Activated CD8-positive, alpha-beta memory T cell treated with anti-CD3 and anti-CD28 coated beads for 24 hours (primary cell): ENCODE data around the gene RFTN1.

Source experiments
- DNase-seq: peaks from one replicate; pipeline ENCODE4 v3.0.0-alpha.2; 2020

The RFTN1 gene

GRCh38 chr3:16347548-16347947 lies 166.0 kb downstream of the RFTN1 start:
- DNase-seq = no peak

DNA sequence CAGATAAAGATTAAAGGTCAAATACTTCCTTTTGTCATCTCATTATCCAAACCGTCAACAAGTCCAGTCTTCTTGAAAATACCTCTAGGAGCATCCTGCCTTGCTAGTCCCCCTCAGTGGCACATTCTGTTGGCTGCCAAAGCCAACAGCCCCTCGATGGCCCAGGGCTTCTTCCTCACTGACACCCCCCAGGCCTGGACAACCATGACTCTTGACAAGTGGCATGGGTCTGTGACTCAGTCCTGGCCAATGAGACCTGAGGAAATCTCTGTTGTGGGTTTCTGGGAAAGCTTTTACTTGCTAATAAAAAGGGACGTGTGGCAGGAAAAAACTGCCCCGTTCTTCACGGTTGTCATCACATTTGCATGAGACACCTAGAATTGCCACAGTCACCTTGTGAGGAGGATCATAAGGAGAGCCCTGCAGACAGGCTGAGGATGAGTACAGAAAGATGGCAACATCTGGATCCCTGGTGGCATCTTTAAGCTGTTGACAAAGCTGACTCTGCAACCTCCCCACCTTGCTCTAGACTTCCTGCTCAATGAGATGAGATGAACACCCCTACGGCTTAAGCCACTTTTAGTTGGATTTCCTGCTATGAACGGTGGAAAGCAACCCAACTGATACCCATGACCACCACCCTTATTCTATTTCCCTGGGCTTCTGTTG lies 167.0 kb downstream of the RFTN1 start:
- DNase-seq = peak; percentile 37

DNA sequence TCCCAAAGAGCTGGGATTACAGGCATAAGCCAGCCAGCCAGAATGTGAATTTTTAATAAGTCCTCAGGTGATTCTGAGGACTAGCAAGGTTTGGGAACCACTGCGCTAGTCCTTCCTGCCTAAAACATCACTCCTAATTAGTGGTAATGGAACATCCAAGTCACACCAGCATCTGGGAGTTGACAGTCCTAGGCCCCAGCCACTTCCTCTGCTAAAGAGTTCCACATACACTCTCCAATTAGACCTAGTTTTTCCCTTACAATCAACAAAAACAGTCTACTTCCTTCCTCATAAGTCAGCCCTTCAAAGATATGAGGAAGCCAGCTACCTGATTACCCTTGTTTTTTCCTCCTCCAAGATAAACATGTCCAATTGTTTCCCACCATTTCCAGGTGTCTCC lies 170.4 kb downstream of the RFTN1 start:
- DNase-seq = no peak

GRCh38 chr3:16338999-16339398 lies 174.5 kb downstream of the RFTN1 start:
- peak; percentile 61 for DNase-seq

DNA sequence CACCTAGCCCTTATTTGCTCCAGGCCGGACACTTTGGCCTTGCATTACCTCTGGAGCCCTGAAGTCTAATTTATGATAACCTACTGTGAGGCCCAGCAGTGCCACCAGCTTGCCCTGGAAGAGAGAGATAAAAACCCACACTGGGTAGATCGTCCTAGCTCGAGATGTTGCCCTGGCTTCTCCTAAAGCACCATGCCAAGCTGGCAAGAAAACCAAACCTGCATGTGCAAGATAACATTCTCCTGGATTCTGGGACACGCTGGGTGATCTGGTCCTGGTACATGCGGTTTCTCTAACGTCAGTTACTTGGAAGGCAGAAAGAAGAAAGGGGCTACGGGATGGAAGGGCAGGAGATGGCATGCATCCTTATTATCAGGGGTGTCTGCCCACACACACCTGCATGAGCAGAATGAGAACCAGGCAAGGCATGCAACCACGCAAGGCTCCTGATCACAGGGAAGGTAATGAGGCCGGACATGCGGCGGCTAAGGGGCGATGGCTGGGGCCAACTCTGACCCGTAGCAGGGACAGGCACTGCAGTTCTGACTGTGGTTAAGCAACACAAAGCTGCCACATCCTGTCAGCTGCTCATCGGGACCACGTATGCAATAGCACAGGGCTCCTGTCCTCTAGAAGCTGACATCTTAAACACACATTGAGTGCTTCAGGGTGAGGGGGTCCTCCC lies 175.5 kb downstream of the RFTN1 start:
- DNase-seq = peak; percentile 69

GRCh38 chr3:16336825-16337224 lies 176.7 kb downstream of the RFTN1 start:
- DNase-seq = peak; percentile 51

- DNase-seq = peak; percentile 55
Measured at GRCh38 chr3:16335772-16336645, 177.5 kb downstream of the RFTN1 start.

- no peak for DNase-seq
Measured at GRCh38 chr3:16335333-16335732, 178.2 kb downstream of the RFTN1 start.

DNA sequence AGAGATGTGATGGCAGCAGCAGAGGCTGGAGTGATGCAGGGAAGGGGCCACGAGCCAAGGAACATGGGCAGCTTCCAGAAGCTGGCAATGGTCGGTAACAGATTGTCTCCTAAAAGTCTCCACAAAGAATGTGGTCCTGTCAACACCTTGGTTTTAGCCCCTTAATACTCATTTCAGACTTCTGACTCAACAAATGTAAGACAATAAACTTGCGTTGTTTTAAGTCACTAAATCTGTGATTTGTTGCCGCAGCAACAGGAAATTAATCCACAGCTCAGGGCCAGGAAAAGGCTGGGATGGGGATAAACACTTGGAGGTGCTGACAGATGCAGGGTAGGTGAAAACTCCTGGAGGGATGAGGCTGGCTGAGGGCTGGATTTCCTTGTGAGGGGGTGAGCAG lies 178.6 kb downstream of the RFTN1 start:
- no peak for DNase-seq

DNA sequence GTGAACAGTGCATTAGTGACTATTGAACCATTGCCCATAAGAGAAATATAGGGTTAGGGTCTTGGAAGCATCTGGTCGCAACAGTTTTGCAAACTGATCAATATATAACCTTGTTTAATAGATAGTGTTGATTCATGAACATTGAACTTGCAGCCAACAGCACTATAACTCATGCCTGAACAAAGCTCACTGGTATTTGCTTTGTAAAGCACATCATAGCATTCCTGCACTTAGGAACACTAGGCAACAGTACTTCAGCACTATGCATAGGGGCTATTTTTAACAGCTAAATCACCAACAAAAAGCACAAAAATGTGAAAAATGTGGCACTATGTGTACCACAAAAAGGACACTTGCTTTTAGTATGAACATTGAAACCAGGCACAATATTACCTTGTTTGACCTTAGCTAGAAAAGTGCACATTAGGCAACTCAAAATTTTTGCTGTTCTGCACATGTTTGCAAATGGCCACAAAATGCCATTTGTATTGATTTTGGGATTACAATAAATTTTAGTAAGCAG lies 180.5 kb downstream of the RFTN1 start:
- no peak for DNase-seq

DNA sequence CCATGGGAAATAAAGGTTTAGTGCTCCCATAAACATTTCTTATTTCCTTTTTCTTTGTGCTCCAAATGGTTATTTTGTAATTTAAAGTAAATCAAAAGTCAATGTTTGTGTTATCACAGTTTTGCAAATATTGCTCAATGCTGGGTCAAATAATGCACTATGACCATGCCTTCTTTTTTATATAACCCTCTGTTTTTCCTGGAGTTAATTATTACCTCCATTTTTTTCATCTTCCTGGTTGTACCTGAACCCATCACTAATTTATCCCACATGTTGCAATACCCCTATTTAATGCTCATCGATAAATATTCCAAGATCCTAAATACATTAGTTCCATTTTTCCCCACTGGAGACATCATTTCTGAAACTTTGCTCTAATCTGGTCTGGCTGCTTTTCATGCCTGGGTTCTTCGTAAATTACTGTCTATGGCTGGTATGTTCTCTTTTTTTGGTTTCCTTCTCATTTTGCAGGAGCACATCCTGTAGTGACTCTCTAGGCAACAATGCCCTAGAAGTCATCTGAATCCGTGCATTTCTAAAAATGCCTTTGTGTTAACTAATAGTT lies 182.1 kb downstream of the RFTN1 start:
- no peak for DNase-seq

DNA sequence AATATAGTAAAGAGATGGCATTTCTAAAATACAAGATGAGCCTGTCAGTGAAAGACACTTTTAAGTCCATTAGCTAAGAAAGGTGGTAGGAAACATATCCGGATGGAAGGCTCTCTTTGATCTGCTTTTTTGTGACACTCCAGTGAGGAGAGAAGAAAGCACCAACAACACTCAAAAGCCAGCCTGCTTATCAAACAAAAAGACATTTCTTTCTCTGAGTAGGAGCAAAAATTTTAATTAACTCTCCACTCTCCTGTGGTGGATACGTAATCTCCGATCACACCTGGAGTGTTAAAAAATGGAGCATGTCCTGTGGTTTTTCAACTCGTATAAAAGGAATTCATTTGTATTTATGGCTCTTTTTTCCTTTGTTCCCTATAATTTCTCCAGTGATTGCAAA lies 183.1 kb downstream of the RFTN1 start:
- no peak for DNase-seq

- DNase-seq = no peak
Measured at GRCh38 chr3:16329826-16330129, 183.7 kb downstream of the RFTN1 start.

DNA sequence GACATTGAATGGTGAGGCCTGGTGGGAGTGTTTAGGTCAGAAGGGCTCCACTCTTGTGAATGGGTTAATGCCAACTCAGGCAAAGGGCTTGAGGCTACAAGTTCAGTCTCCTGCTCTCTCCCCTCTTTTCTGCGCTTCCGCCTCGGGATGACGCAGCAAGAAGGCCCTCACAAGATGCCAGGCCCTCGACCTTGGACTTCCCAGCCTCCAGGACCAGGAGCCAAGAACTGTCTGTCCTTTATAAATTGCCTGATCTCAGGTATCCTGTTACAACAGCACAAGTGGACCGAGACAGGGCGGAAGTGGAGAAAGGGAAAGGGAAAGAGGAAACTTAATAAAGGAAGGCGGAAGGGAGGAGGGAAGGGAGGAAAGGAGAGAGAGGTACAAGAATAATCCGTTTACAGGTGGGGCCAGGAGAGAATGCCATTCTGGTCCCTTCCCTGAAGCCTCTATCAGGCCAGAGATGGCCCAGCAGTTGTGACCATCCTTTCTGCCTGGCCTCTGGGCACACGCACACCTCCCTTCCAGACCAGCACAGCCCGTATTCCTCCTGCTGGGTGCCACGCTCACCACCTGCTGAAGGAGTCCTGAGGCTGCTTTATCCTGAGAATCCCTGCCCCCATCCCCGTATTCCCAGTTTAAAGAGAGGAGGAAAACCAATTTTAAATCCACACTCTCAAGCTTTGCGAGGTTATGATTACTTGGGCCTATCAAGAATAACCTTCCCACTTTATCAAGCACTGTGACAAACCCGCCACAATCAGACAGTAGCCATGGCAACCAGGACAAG lies 184.3 kb downstream of the RFTN1 start:
- no peak for DNase-seq

DNA sequence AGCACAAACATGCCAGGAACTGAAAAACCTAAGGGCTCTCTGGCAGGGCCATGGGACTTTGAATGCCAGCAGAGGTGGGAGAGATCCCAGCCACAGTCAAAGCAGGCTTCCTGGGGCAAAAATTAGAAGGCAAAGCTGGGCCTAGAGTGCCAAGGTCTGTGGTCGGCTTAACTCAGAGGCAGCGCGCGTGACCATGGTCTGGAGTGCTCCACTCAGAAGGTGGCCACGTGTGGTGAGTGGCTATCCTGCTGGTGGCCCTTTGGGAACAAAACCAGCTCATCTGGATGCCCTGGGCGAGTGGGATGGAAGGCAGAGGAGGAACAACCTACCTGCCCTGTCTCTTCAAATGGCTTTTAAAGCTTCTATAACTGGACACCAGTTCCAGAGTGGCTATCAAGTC lies 185.4 kb downstream of the RFTN1 start:
- DNase-seq = peak; percentile 51

GRCh38 chr3:16326724-16327349 lies 186.7 kb downstream of the RFTN1 start:
- peak; percentile 56 for DNase-seq

DNA sequence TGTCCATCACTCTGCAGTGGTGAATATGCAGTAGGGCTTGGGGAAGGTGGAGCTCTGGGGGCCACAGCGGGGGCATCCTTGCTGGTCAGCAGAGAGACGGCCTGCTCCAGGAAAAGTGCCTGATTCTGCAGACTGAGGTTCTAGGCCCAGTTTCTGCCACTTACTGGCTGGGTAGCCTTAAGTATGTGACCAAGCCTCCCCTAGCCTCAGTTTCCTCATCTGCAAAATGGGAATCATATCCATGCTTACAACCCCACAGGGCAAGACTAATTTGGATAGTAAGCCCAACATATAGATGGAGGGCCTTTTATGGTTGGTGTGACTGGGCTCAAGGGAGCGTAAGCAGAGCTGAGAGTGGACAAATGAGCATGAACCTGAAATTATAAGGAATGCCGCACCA lies 187.6 kb downstream of the RFTN1 start:
- no peak for DNase-seq

DNA sequence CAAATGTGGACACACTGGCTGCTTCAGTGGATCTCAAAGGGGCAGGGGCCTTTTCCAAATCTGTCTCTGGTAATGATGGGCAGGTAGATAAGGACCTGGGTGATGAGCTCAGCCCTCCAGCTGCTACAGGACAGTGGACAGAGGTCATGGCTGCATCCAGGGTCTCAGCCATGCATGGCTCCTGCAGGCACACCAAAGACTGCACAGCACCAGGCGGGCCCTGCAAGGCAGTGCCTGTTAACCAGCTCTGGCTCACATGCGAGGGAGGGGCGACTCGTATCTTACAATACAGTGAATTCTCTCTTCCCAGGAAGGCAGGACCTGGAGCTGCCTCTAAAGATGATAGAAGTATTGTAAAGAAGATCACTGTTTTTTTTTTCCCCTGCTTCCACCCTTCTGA lies 189.8 kb downstream of the RFTN1 start:
- DNase-seq = no peak

- no peak for DNase-seq
Measured at GRCh38 chr3:16322189-16322588, 191.3 kb downstream of the RFTN1 start.

DNA sequence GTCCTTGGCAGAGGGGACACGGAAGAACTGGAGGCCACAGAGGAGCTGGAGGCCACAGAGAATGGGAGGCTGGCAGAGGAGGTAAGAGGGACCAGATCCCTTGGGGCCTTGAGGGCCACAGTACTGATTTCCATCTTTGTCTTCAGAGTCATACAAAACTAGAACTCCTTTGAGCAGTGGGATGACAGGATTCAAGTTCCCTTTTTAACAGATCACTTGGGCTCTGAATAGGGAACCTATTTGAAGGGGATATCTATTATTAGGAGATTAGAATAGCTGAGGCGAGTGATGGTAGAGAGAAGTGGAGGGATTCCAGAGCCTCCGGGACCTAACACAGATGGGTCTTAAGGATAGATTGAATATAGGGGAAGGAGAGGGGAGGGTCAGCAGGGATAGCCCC lies 192.8 kb downstream of the RFTN1 start:
- DNase-seq = no peak

DNA sequence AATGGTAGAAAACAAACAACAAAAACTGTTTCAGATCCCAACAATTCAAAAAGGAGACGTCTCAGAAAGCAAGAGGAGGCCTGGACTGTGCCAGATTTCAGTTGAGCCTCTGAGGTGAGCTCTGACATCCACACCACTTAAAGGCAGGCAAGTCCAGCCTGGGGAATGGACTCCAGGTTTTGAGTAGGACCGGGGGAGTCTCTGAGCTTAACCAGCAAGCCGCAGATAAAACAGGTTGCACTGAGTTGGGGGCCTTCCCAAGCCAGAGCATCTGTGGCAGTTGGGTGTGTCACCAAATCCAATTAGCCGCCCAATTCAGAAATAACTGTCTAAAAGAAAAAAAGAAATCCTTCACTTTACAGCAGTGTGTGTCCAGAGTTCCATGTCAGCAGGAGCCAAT lies 193.8 kb downstream of the RFTN1 start:
- no peak for DNase-seq

DNA sequence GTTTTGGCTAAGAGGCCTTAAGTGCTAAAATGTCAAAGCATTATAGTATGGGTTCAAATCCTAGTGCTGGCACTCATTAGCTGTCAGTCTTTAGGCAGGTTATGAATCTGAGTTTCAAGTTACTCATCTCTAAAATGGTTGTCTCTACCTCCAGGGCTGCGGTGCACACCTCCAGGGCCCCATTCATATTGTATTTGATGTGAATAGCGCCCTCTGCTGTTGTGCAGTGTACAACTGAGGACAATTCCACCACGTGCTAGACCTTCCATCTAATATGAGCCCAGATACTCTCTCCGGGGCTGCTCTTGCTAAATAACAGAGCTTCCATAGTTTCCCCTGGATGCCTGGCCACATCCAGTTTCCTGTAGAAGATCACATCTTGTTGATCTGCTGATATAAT lies 194.2 kb downstream of the RFTN1 start:
- DNase-seq = peak; percentile 87
